HEK293 (cell line): Measurements from ENCODE around the gene MXI1.

Experiments used
- CTCF ChIP-seq: fragments of 450-650 bp; formaldehyde crosslinking; IDR thresholded peaks from 2 replicates; pipeline ENCODE4 v1.5.1; 2016; ENCODE audit warnings: missing biosample characterization, missing genetic modification characterization
- ELK4 ChIP-seq: IDR thresholded peaks from 2 replicates; pipeline ENCODE4 v1.6.1; 2011; ENCODE audit warnings: mild to moderate bottlenecking, low read depth, low read length, borderline replicate concordance
- ZBTB11 ChIP-seq: fragments of 450-650 bp; formaldehyde crosslinking; conservative IDR thresholded peaks from 2 replicates; pipeline ENCODE4 v1.5.1; 2016; ENCODE audit warnings: low read depth, missing biosample characterization, missing genetic modification characterization
- ZNF133 ChIP-seq: fragments of 450-650 bp; formaldehyde crosslinking; IDR thresholded peaks from 2 replicates; pipeline ENCODE4 v1.5.1; 2016; ENCODE audit warnings: missing biosample characterization, missing genetic modification characterization
- ZNF184 ChIP-seq: fragments of 450-650 bp; IDR thresholded peaks from 2 replicates; pipeline ENCODE4 v1.5.1; 2018; ENCODE audit warnings: missing biosample characterization, mild to moderate bottlenecking, missing genetic modification characterization
- ZNF530 ChIP-seq: fragments of 450-650 bp; formaldehyde crosslinking; IDR thresholded peaks from 2 replicates; pipeline ENCODE4 v1.5.1; 2016; ENCODE audit warnings: low read depth, missing biosample characterization, missing genetic modification characterization

GRCh38 chr10:110207011-110207804 is at the start of gene MXI1:
- TF ChIP-seq ZNF530 (tag by site-specific recombination) = no peak
- TF ChIP-seq ZNF133 (tag by site-specific recombination) = no peak
- TF ChIP-seq CTCF = no peak
- no peak for TF ChIP-seq ELK4
- no peak; the same call in 1 of the 2 replicates for TF ChIP-seq ZNF184
- TF ChIP-seq ZBTB11 = peak; percentile 73
